Endothelial cell of umbilical vein (primary cell): Measurements from ENCODE around the gene SMC1B. TPM values are rescaled to one million over a fixed set of nuclear protein-coding genes. Genes with fewer than 3 reads are reported as not detected.

ENCODE experiments used
- BruUV-seq: library from RNA; stranded (reverse); fragments of 400-500 nt; replicated peaks from 2 replicates; lab custom pipeline; 2021; lab: Mats Ljungman, UMichigan
- CTCF ChIA-PET: fragments of 300-600, 350-600 bp; sonication (Branson Sonifier 250); formaldehyde crosslinking; loops from one replicate; lab custom pipeline; 2021; ENCODE audit warnings: antibody characterized with exemption, inconsistent platforms; lab: Charles Lee
- POLR2A ChIA-PET: fragments of 300-600, 350-600 bp; sonication (Branson Sonifier 250); formaldehyde crosslinking; loops from one replicate; lab custom pipeline; 2021; ENCODE audit warnings: antibody characterized with exemption, inconsistent platforms; lab: Charles Lee
- DNase-seq: peaks from one replicate; pipeline ENCODE4 v3.0.0-alpha.2; 2011; ENCODE audit warnings: low read depth, low spot score
- FAIRE-seq: peaks from 2 replicates; lab custom pipeline; 2011; peaks lifted over from hg19 to GRCh38; lab: Jason Lieb, UNC
- H2AFZ ChIP-seq: 2 replicates; pipeline ENCODE4 v1.6.0; 2012; ENCODE audit warnings: low read depth, low read length, control low read depth, inconsistent platforms
- H3K27ac ChIP-seq: 2 replicates; pipeline ENCODE4 v1.5.1; 2011; ENCODE audit warnings: low read depth, mild to moderate bottlenecking, control low read depth, low read length, moderate library complexity; ENCODE audit not compliant: insufficient read depth
- H3K27me3 ChIP-seq, 2 experiments: 2 replicates each; pipeline versions ENCODE4 v1.6.0 to v1.6.1; 2011; ENCODE audit warnings: low read length in 2 of 2, mixed read lengths in 1 of 2; ENCODE audit not compliant: control insufficient read depth in 2 of 2, insufficient read depth in 2 of 2
- H3K36me3 ChIP-seq, 2 experiments: 2 replicates in 1 of 2; 3 replicates in 1 of 2; pipeline ENCODE4 v1.5.1; 2011; ENCODE audit warnings: low read length in 2 of 2, mild to moderate bottlenecking in 1 of 2, moderate library complexity in 1 of 2; ENCODE audit not compliant: control insufficient read depth in 2 of 2, insufficient read depth in 2 of 2; ENCODE audit errors: extremely low read depth in 1 of 2
- H3K4me1 ChIP-seq: 3 replicates; pipeline ENCODE4 v1.5.1; 2011; ENCODE audit warnings: mild to moderate bottlenecking, low read length; ENCODE audit not compliant: control insufficient read depth, insufficient read depth; ENCODE audit errors: extremely low read depth
- H3K4me2 ChIP-seq: 2 replicates; pipeline ENCODE4 v1.6.1; 2011; ENCODE audit warnings: low read length, control low read depth, mixed read lengths; ENCODE audit not compliant: insufficient read depth
- H3K4me3 ChIP-seq, 3 experiments: fragments of 200-600 bp in 1 of 3; sonication (generic), shearing (Covaris generic) in 1 of 3; replicated peaks in 1 of 3; 2 replicates each; pipeline ENCODE4 v1.5.1; 2011 to 2016; ENCODE audit warnings: control low read depth in 3 of 3, low read length in 3 of 3, mild to moderate bottlenecking in 2 of 3, inconsistent platforms in 1 of 3, low read depth in 1 of 3, moderate library complexity in 1 of 3; ENCODE audit not compliant: insufficient read depth in 1 of 3
- H3K79me2 ChIP-seq: 2 replicates; pipeline ENCODE4 v1.6.0; 2012; ENCODE audit warnings: low read length, inconsistent platforms; ENCODE audit not compliant: control insufficient read depth, insufficient read depth
- H3K9ac ChIP-seq: replicated peaks from 2 replicates; pipeline ENCODE3; 2011; ENCODE audit warnings: low read length, control low read depth; ENCODE audit not compliant: insufficient read depth; ENCODE audit errors: extremely low read depth
- H3K9me1 ChIP-seq: replicated peaks from 3 replicates; pipeline ENCODE4 v1.6.0; 2011; ENCODE audit warnings: mild to moderate bottlenecking, low read length; ENCODE audit not compliant: control insufficient read depth, insufficient read depth; ENCODE audit errors: extremely low read depth
- H3K9me3 ChIP-seq: replicated peaks from 2 replicates; pipeline ENCODE4 v1.5.1; 2012; ENCODE audit warnings: low read length, inconsistent platforms; ENCODE audit not compliant: control insufficient read depth, insufficient read depth
- H4K20me1 ChIP-seq: replicated peaks from 2 replicates; pipeline ENCODE3; 2011; ENCODE audit warnings: mild to moderate bottlenecking, low read length; ENCODE audit not compliant: control insufficient read depth, insufficient read depth; ENCODE audit errors: extremely low read depth
- CTCF ChIP-seq, 2 donors: IDR thresholded peaks; 1 replicate in 1 of 2; 2 replicates in 1 of 2; pipeline ENCODE4 v1.5.1; 2011; ENCODE audit warnings: low read length in 2 of 2, mild to moderate bottlenecking in 2 of 2, moderate library complexity in 2 of 2, control low read depth in 1 of 2, inconsistent platforms in 1 of 2, low read depth in 1 of 2; ENCODE audit not compliant: insufficient read depth in 1 of 2; ENCODE audit errors: extremely low read depth in 1 of 2
- EZH2 ChIP-seq: IDR thresholded peaks from 2 replicates; pipeline ENCODE4 v1.6.1; 2012; ENCODE audit warnings: borderline replicate concordance, low read depth, mild to moderate bottlenecking, moderate library complexity, low read length, inconsistent platforms; ENCODE audit not compliant: severe bottlenecking
- FOS ChIP-seq: IDR thresholded peaks from 2 replicates; pipeline ENCODE4 v1.6.1; 2011; ENCODE audit warnings: mild to moderate bottlenecking, low read length, moderate library complexity, borderline replicate concordance; ENCODE audit not compliant: insufficient read depth
- GATA2 ChIP-seq: IDR thresholded peaks from 2 replicates; pipeline ENCODE4 v1.7.0; 2011; ENCODE audit warnings: low read depth, mild to moderate bottlenecking, moderate library complexity, mixed read lengths, low read length; ENCODE audit not compliant: insufficient read length, insufficient read depth
- JUN ChIP-seq: IDR thresholded peaks from 2 replicates; pipeline ENCODE4 v1.6.1; 2011; ENCODE audit warnings: borderline replicate concordance, low read depth; ENCODE audit not compliant: insufficient read length, insufficient read depth
- MAX ChIP-seq: IDR thresholded peaks from 2 replicates; pipeline ENCODE4 v1.6.1; 2011; ENCODE audit not compliant: insufficient read depth, insufficient read length
- MYC ChIP-seq: IDR thresholded peaks from one replicate; pipeline ENCODE4 v1.6.1; 2011; ENCODE audit warnings: mild to moderate bottlenecking, low read depth, low read length
- POLR2A ChIP-seq: IDR thresholded peaks from 2 replicates; pipeline ENCODE4 v1.6.1; 2012; ENCODE audit warnings: low read depth, mild to moderate bottlenecking, control low read depth, low read length
- POLR2AphosphoS5 ChIP-seq: IDR thresholded peaks from 2 replicates; pipeline ENCODE4 v1.6.1; 2012; ENCODE audit warnings: low read depth, mild to moderate bottlenecking, control low read depth, low read length, moderate library complexity; ENCODE audit not compliant: insufficient read depth
- dilution Hi-C: fragments of 300-500 bp; cut with MboI; formaldehyde crosslinking; loops from one replicate; pipeline ENCODE4 v1.15.0; 2019; ENCODE audit warnings: low sequenced_read_pairs; ENCODE audit not compliant: extremely low pct_ligation_motif_present
- intact Hi-C: fragments of 100-400 bp; cut with micrococcal nuclease; formaldehyde crosslinking; loops from one replicate; pipeline ENCODE4 v1.10.0; 2022
- polyA plus RNA-seq, 4 experiments: library from polyadenylated mRNA; depleted of rRNA in 3 of 4; stranded (reverse) in 3 of 4; unstranded in 1 of 4; fragments of >200 nt; gene quantifications; 2 replicates each; pipeline versions ENCODE4 v1.2.1 to v1.2.3, GENCODE V29; 2011 to 2012; ENCODE audit warnings: missing spikeins in 1 of 4
- total RNA-seq: library from RNA; stranded (reverse); gene quantifications from 2 replicates; pipeline ENCODE4 v1.2.3, GENCODE V29; 2021

The SMC1B gene
- total and polyA plus RNA-seq, 2 donors (not counting 3 experiments of a cell fraction or from before 2014, with no cell fraction given), result 0.07 TPM; not detected in 1

- peaks cover 28% of the 10 kb centered on the region for H3K79me2 ChIP-seq
- H3K27ac ChIP-seq, result no peak overlapping the region
- ChIA-PET POLR2A (no interaction called here), CTCF (interaction anchor here (2.4 kb wide), 1 partner anchor 12 kb away, joined by 9 read pairs; no protein-coding TSS in a partner anchor)
- dilution Hi-C loops (no loop called here), intact Hi-C loops (no loop called here)
- TF ChIP-seq FOS, result no peak
- TF ChIP-seq GATA2, result no peak
- no peak for TF ChIP-seq POLR2AphosphoS5
- no peak for TF ChIP-seq CTCF (IDR thresholded peaks at IDR 0.05; ENCODE audit: extremely low read depth in 1 of 2, insufficient read depth in 1 of 2, low read depth in 1 of 2, low read length in 2 of 2)
- TF ChIP-seq POLR2A, result no peak
- TF ChIP-seq EZH2, result no peak
- no peak for TF ChIP-seq MAX
- TF ChIP-seq MYC, result no peak
- no peak for TF ChIP-seq JUN
- peaks cover 6 to 35% of the 10 kb centered on the region in 2 experiments for H3K36me3 ChIP-seq
- H3K9ac ChIP-seq, result no peak overlapping the region
- H3K27me3 ChIP-seq, result no peaks in the 10 kb centered on the region
- H3K9me1 ChIP-seq, result no peaks in the 10 kb centered on the region
- FAIRE-seq, result no peak
- no peaks in the 10 kb centered on the region for H3K9me3 ChIP-seq
- BruUV-seq, result no TSS peak
- peaks cover 7% of the 10 kb centered on the region for H3K4me1 ChIP-seq
- H2AFZ ChIP-seq, result no peak overlapping the region
- no peaks in the 10 kb centered on the region for H4K20me1 ChIP-seq
- no peak overlapping the region for H3K4me3 ChIP-seq
- no peak for DNase-seq
- no peak overlapping the region for H3K4me2 ChIP-seq
Observed at GRCh38 chr22:45323695-45324094, 89.7 kb downstream of the SMC1B start.
